Neuronal stem cell (in vitro differentiated cells): ENCODE measurements around the gene MINK1.

Experiments used
- DNase-seq: peaks from one replicate; pipeline ENCODE4 v3.0.0-alpha.2; 2013; ENCODE audit warnings: low spot score
- H2AFZ ChIP-seq: one replicate; pipeline ENCODE4 v1.6.1; 2013; ENCODE audit warnings: mild to moderate bottlenecking, low read length, inconsistent platforms
- H2AK5ac ChIP-seq: 2 replicates; pipeline ENCODE4 v1.6.1; 2013; ENCODE audit warnings: low read depth, mild to moderate bottlenecking, inconsistent platforms, low read length, moderate library complexity, mixed read lengths
- H2BK120ac ChIP-seq: 2 replicates; pipeline ENCODE4 v1.6.1; 2013; ENCODE audit warnings: low read depth, mild to moderate bottlenecking, inconsistent platforms, low read length, moderate library complexity, mixed read lengths
- H2BK12ac ChIP-seq: one replicate; pipeline ENCODE4 v1.6.1; 2013; ENCODE audit warnings: low read length, inconsistent platforms
- H2BK15ac ChIP-seq: 2 replicates; pipeline ENCODE4 v1.6.1; 2013; ENCODE audit warnings: mild to moderate bottlenecking, low read length, inconsistent platforms, mixed read lengths
- H2BK5ac ChIP-seq: one replicate; pipeline ENCODE4 v1.6.1; 2013; ENCODE audit warnings: inconsistent platforms, mild to moderate bottlenecking, low read length, moderate library complexity
- H3K14ac ChIP-seq: one replicate; pipeline ENCODE4 v1.6.1; 2013; ENCODE audit warnings: low read length, inconsistent platforms
- H3K18ac ChIP-seq: 2 replicates; pipeline ENCODE4 v1.6.1; 2013; ENCODE audit warnings: low read length, inconsistent platforms
- H3K23ac ChIP-seq: 2 replicates; pipeline ENCODE4 v1.6.1; 2013; ENCODE audit warnings: low read depth, mild to moderate bottlenecking, mixed read lengths, low read length, inconsistent platforms; ENCODE audit not compliant: poor library complexity
- H3K27ac ChIP-seq: replicated peaks from 3 replicates; pipeline ENCODE4 v1.5.1; 2013; ENCODE audit warnings: low read length, inconsistent platforms
- H3K27me3 ChIP-seq, 3 experiments: 2 replicates each; pipeline ENCODE4 v1.6.1; 2013; ENCODE audit warnings: low read length in 3 of 3, mild to moderate bottlenecking in 2 of 3, inconsistent platforms in 1 of 3, low read depth in 1 of 3, mixed read lengths in 1 of 3, moderate library complexity in 1 of 3; ENCODE audit not compliant: control insufficient read depth in 3 of 3, insufficient read depth in 3 of 3
- H3K36me3 ChIP-seq, 2 donors: replicated peaks in 1 of 2; 2 replicates each; pipeline ENCODE4 v1.6.1; 2013; ENCODE audit warnings: low read length in 2 of 2; ENCODE audit not compliant: control insufficient read depth in 2 of 2, insufficient read depth in 2 of 2
- H3K4ac ChIP-seq: 2 replicates; pipeline ENCODE4 v1.6.1; 2013; ENCODE audit warnings: inconsistent platforms, mild to moderate bottlenecking, low read length, moderate library complexity
- H3K4me1 ChIP-seq, 2 donors: 1 replicate in 1 of 2; 2 replicates in 1 of 2; pipeline ENCODE4 v1.6.1; 2013; ENCODE audit warnings: low read length in 2 of 2, low read depth in 1 of 2; ENCODE audit not compliant: control insufficient read depth in 2 of 2, insufficient read depth in 1 of 2
- H3K4me2 ChIP-seq: one replicate; pipeline ENCODE4 v1.6.1; 2013; ENCODE audit warnings: mild to moderate bottlenecking, low read length, inconsistent platforms; ENCODE audit not compliant: insufficient read depth, poor library complexity, severe bottlenecking
- H3K4me3 ChIP-seq, 2 donors: 2 replicates each; pipeline ENCODE4 v1.5.1; 2013; ENCODE audit warnings: low read length in 2 of 2, mild to moderate bottlenecking in 2 of 2, inconsistent platforms in 1 of 2, moderate library complexity in 1 of 2
- H3K79me1 ChIP-seq: one replicate; pipeline ENCODE4 v1.6.1; 2013; ENCODE audit warnings: low read depth, mild to moderate bottlenecking, inconsistent platforms, low read length, moderate library complexity
- H3K9ac ChIP-seq: one replicate; pipeline ENCODE4 v1.6.1; 2013; ENCODE audit warnings: mild to moderate bottlenecking, low read depth, low read length, inconsistent platforms; ENCODE audit not compliant: poor library complexity
- H3K9me3 ChIP-seq, 2 donors: replicated peaks in 1 of 2; 2 replicates each; pipeline versions ENCODE3 to v1.6.1; 2013; ENCODE audit warnings: low read length in 2 of 2, mild to moderate bottlenecking in 2 of 2, inconsistent platforms in 1 of 2, low read depth in 1 of 2, mixed read lengths in 1 of 2, moderate library complexity in 1 of 2; ENCODE audit not compliant: control insufficient read depth in 2 of 2, insufficient read depth in 1 of 2
- H4K8ac ChIP-seq: one replicate; pipeline ENCODE4 v1.6.1; 2013; ENCODE audit warnings: low read depth, mild to moderate bottlenecking, inconsistent platforms, low read length, moderate library complexity
- H4K91ac ChIP-seq: one replicate; pipeline ENCODE4 v1.6.1; 2013; ENCODE audit warnings: low read length, low read depth, mild to moderate bottlenecking, inconsistent platforms; ENCODE audit not compliant: poor library complexity
- WGBS, 2 donors: extraction: QIAGEN DNeasy Blood & Tissue Kit; methylation state at CpG; one replicate each; pipeline ENCODE4 v1.1.7; 2013; ENCODE audit warnings: missing lambda C conversion rate in 2 of 2, mixed read lengths in 1 of 2; ENCODE audit not compliant: insufficient read length in 2 of 2, insufficient replicate concordance in 1 of 2; ENCODE audit errors: extremely low coverage in 2 of 2; 5-methylcytosine and 5-hydroxymethylcytosine counted together

Gene MINK1

DNA sequence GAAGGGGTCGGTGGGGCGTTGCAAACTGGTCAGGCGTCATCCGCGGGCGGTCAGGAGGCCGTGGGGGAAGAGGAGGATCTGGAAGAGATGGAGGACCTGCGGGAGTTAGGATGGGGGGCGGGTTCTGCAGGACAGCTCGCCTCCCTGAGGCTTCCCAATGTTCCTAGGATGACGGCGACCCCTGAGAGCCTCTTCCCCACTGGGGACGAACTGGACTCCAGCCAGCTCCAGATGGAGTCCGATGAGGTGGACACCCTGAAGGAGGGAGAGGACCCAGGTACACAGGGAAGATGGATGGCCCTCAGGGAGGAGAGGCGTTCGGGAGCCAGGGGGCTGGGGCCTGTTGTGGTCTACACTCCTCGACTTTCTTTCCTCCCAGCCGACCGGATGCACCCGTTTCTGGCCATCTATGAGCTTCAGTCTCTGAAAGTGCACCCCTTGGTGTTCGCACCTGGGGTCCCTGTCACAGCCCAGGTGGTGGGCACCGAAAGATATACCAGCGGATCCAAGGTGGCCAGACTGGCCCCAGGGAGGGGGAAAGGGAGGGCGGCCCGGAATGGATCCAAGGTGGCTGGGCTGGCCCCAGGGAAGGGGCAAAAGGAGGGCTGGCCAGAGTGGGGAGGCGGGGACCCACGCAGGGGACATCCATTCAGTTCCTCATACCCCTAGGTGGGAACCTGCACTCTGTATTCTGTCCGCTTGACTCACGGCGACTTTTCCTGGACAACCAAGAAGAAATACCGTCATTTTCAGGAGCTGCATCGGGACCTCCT, 25.3 kb upstream of the MINK1 start:
- peak overlapping the region; percentile 66 for H3K4me2 ChIP-seq
- no CpG with 5 or more reads among the region's 32 CpGs for WGBS, 2 donors

DNA sequence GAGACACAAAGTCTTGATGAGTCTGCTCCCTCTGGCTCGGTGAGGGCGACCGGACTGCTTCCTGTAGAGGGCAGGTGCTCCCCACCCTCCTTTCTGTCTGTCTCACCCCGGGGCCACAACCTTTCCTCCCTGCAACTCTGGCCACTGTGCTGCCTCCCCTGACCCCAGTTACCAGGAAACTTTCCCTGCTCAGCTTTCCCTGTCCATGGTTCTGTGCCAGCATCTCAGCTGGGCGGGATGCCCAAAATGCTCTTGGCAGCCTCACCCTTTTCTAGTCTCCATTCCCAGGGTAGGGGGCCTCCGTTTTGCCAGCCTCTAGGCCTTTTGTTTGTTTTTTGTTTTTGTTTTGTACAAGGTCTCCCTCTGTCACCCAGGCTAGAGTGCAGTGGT, 24.8 kb upstream of the MINK1 start:
- Histone ChIP-seq H2BK12ac (no peak overlapping the region), H4K8ac (no peak overlapping the region), H3K79me1 (peaks cover 8% of the 10 kb centered on the region), H2BK5ac (peak overlapping the region; percentile 44), H2BK15ac (peak overlapping the region; percentile 19), H3K4me1 (peaks cover 3 to 4% of the 10 kb centered on the region in 2 donors), H3K4me3 (no peak overlapping the region), H2AFZ (no peak overlapping the region), H3K9me3 (no peaks in the 10 kb centered on the region), H3K4me2 (no peak overlapping the region), H3K9ac (peak overlapping the region; percentile 79), H2BK120ac (no peak overlapping the region), H3K14ac (no peak overlapping the region), H4K91ac (no peak overlapping the region), H3K23ac (peak overlapping the region; percentile 17), H3K27me3 (no peaks in the 10 kb centered on the region), H2AK5ac (no peak overlapping the region), H3K36me3 (peaks cover 14 to 36% of the 10 kb centered on the region in 2 donors), H3K27ac (no peak overlapping the region), H3K18ac (no peak overlapping the region), H3K4ac (no peak overlapping the region)
- no CpG with 5 or more reads among the region's 6 CpGs for WGBS, 2 donors
- DNase-seq: no peak

More for the DNA sequence above, 25.3 kb upstream of the MINK1 start:
- Histone ChIP-seq H4K8ac (no peak overlapping the region), H3K9me3 (no peaks in the 10 kb centered on the region), H3K4ac (peak overlapping the region; percentile 95), H3K27ac (no peak overlapping the region), H3K4me3 (peak overlapping the region; percentile 72 to 84), H3K14ac (peak overlapping the region; percentile 97), H3K9ac (peak overlapping the region; percentile 79), H3K36me3 (peaks cover 14 to 32% of the 10 kb centered on the region in 2 donors), H2BK15ac (peak overlapping the region; percentile 19), H2BK5ac (peak overlapping the region; percentile 44), H2AFZ (peak overlapping the region; percentile 98), H3K79me1 (peaks cover 8% of the 10 kb centered on the region), H3K4me1 (peaks cover 3 to 4% of the 10 kb centered on the region in 2 donors), H4K91ac (no peak overlapping the region), H3K18ac (peak overlapping the region; percentile 83), H2BK120ac (peak overlapping the region; percentile 1), H3K27me3 (no peaks in the 10 kb centered on the region), H3K23ac (peak overlapping the region; percentile 17), H2BK12ac (peak overlapping the region; percentile 41), H2AK5ac (peak overlapping the region; percentile 11)
- no peak for DNase-seq

DNA sequence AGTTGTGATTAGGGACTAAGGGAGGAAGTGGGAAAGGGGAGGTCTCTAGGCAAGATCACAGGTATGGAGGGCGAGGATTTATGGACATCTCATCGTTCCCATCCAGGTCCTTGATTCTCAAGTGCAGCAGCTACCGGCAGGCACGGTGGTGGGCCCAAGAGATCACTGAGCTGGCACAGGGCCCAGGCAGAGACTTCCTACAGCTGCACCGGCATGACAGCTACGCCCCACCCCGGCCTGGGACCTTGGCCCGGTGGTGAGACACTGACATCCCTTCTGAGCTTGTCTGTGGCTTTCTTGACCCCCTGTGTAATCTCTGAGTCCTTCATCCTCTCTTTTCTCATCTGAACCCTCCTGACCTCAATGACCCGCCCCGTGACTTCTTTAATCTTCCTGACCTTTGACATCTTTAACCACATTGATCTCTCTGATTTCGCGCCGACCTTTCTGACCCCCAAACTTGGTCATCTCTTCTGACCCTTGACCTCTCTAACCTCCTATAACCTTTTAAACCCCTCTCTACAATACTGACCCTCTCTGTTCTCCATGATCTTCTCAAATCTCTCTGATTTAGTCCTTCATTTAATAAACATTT, 22.3 kb upstream of the MINK1 start:
- H3K14ac ChIP-seq: no peak overlapping the region
- no peak overlapping the region for H3K18ac ChIP-seq
- H2BK120ac ChIP-seq: no peak overlapping the region
- H3K9ac ChIP-seq: no peak overlapping the region
- no peak overlapping the region for H2BK5ac ChIP-seq
- no peak for DNase-seq
- WGBS, 2 donors: no CpG with 5 or more reads among the region's 13 CpGs
- H4K91ac ChIP-seq: no peak overlapping the region
- H3K4me1 ChIP-seq: peaks cover 3 to 4% of the 10 kb centered on the region in 2 donors
- H3K9me3 ChIP-seq: no peaks in the 10 kb centered on the region
- no peaks in the 10 kb centered on the region for H3K27me3 ChIP-seq
- peaks cover 10% of the 10 kb centered on the region for H3K79me1 ChIP-seq
- no peak overlapping the region for H2BK15ac ChIP-seq
- H3K4me3 ChIP-seq: no peak overlapping the region
- no peak overlapping the region for H2AK5ac ChIP-seq
- no peak overlapping the region for H3K27ac ChIP-seq
- no peak overlapping the region for H2AFZ ChIP-seq
- H3K4ac ChIP-seq: no peak overlapping the region
- H4K8ac ChIP-seq: no peak overlapping the region
- H2BK12ac ChIP-seq: no peak overlapping the region
- H3K4me2 ChIP-seq: no peak overlapping the region
- peaks cover 30 to 58% of the 10 kb centered on the region in 2 donors for H3K36me3 ChIP-seq
- H3K23ac ChIP-seq: no peak overlapping the region

DNA sequence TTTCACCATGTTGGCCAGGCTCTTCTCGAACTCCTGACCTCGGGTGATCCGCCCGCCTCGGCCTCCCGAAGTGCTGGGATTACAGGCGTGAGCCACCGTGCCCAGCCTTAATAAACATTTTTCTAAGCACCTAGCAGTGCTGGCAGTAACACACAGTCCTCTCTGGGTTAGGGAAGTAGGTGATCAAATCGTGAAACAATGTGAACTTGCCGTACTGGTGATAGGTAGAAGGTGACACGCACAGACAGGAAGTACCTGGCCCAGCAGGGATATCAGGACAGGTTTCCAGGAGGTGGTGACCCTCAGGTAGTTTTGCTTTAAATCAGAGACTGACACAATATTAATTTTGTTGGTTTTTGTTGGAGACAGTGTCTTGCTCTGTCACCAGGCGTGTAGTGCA, 21.7 kb upstream of the MINK1 start:
- H2BK15ac ChIP-seq: no peak overlapping the region
- no peak overlapping the region for H2BK120ac ChIP-seq
- peaks cover 3 to 4% of the 10 kb centered on the region in 2 donors for H3K4me1 ChIP-seq
- no peak overlapping the region for H4K8ac ChIP-seq
- no peak for DNase-seq
- H4K91ac ChIP-seq: no peak overlapping the region
- H3K79me1 ChIP-seq: peaks cover 10% of the 10 kb centered on the region
- no peak overlapping the region for H2AFZ ChIP-seq
- H3K27me3 ChIP-seq: no peaks in the 10 kb centered on the region
- H3K27ac ChIP-seq: no peak overlapping the region
- no peak overlapping the region for H3K14ac ChIP-seq
- no CpG with 5 or more reads among the region's 12 CpGs for WGBS, 2 donors
- H3K36me3 ChIP-seq: peaks cover 32 to 64% of the 10 kb centered on the region in 2 donors
- no peak overlapping the region for H3K4ac ChIP-seq
- no peak overlapping the region for H2BK12ac ChIP-seq
- H3K9me3 ChIP-seq: no peaks in the 10 kb centered on the region
- no peak overlapping the region for H3K9ac ChIP-seq
- H3K23ac ChIP-seq: no peak overlapping the region
- H3K4me3 ChIP-seq: no peak overlapping the region
- H2AK5ac ChIP-seq: no peak overlapping the region
- no peak overlapping the region for H3K18ac ChIP-seq
- H3K4me2 ChIP-seq: no peak overlapping the region
- no peak overlapping the region for H2BK5ac ChIP-seq
